K562 (cell line): Measurements from ENCODE around the gene CNIH1. TPM values are rescaled to one million over a fixed set of nuclear protein-coding genes. Genes with fewer than 3 reads are reported as not detected.

Experiments
- ATAC-seq: fragments of 200-7000 bp; cut with Tn5 transposase; 3 replicates; pipeline ENCODE4 v1.9.1; 2020; ENCODE audit warnings: moderate library complexity
- BruUV-seq: library from RNA; stranded (reverse); fragments of 400-500 nt; replicated peaks from 2 replicates; lab custom pipeline; 2021; lab: Mats Ljungman, UMichigan
- CTCF ChIA-PET: fragments of 300-600 bp; formaldehyde crosslinking; extraction: SDS; loops from one replicate; lab custom pipeline; 2021; ENCODE audit warnings: low intra/inter-chr PET ratio; lab: Yijun Ruan, JAX
- POLR2A ChIA-PET: fragments of 300-600, 350-650 bp; sonication (Branson Sonifier 250); formaldehyde crosslinking; extraction: SDS; loops from one replicate; lab custom pipeline; 2021; ENCODE audit warnings: antibody characterized with exemption, inconsistent platforms; lab: Yijun Ruan, JAX
- DNase-seq, 4 experiments: peaks; one replicate each; pipeline versions ENCODE4 v3.0.0 to v3.0.0-alpha.2; 2011 to 2018; ENCODE audit warnings: low spot score in 3 of 4, mixed read lengths in 3 of 4; ENCODE audit errors: extremely low read depth in 1 of 4
- FAIRE-seq: peaks from 2 replicates; lab custom pipeline; 2011; peaks lifted over from hg19 to GRCh38; lab: Jason Lieb, UNC
- H2AFZ ChIP-seq: 2 replicates; pipeline ENCODE4 v1.6.0; 2011; ENCODE audit warnings: low read depth, low read length, control low read depth, inconsistent platforms
- H3K27ac ChIP-seq: fragments of 200-600 bp; 3 replicates; pipeline ENCODE4 v1.8.0; 2011; ENCODE audit warnings: low read depth, mild to moderate bottlenecking, control low read depth, inconsistent platforms, low read length, moderate library complexity, mixed read lengths; ENCODE audit errors: extremely low read depth
- H3K27me3 ChIP-seq, 2 experiments: fragments of 300-600 bp in 1 of 2; 2 replicates in 1 of 2; 3 replicates in 1 of 2; pipeline versions ENCODE4 v1.6.0 to v1.8.0; 2011; ENCODE audit warnings: inconsistent platforms in 2 of 2, low read length in 2 of 2, mild to moderate bottlenecking in 1 of 2, mixed read lengths in 1 of 2, moderate library complexity in 1 of 2; ENCODE audit not compliant: control insufficient read depth in 2 of 2, insufficient read depth in 2 of 2
- H3K36me3 ChIP-seq: fragments of 300-600 bp; 3 replicates; pipeline ENCODE4 v1.8.0; 2011; ENCODE audit warnings: mild to moderate bottlenecking, low read length, inconsistent platforms; ENCODE audit not compliant: control insufficient read depth, insufficient read depth
- H3K4me1 ChIP-seq, 2 experiments: fragments of 200-600 bp in 1 of 2; replicated peaks in 1 of 2; 2 replicates in 1 of 2; 3 replicates in 1 of 2; pipeline versions ENCODE4 v1.5.1 to v1.8.0; 2011; ENCODE audit warnings: inconsistent platforms in 2 of 2, low read length in 2 of 2, mild to moderate bottlenecking in 1 of 2, mixed read lengths in 1 of 2, moderate library complexity in 1 of 2; ENCODE audit not compliant: control insufficient read depth in 2 of 2, insufficient read depth in 2 of 2
- H3K4me2 ChIP-seq: 2 replicates; pipeline ENCODE4 v1.6.1; 2011; ENCODE audit warnings: low read length, control low read depth, inconsistent platforms, mixed read lengths; ENCODE audit not compliant: insufficient read depth
- H3K4me3 ChIP-seq: fragments of 200-600 bp; sonication (generic), shearing (Covaris generic); 2 replicates; pipeline ENCODE4 v1.5.1; 2016; ENCODE audit warnings: control low read depth, inconsistent platforms
- H3K79me2 ChIP-seq: fragments of 200-600 bp; 3 replicates; pipeline ENCODE4 v1.8.0; 2011; ENCODE audit warnings: low read length, inconsistent platforms; ENCODE audit not compliant: control insufficient read depth, insufficient read depth
- H3K9ac ChIP-seq, 2 experiments: 2 replicates each; pipeline versions ENCODE4 v1.6.0 to v1.6.1; 2011; ENCODE audit warnings: low read depth in 2 of 2, low read length in 2 of 2, control low read depth in 1 of 2, inconsistent platforms in 1 of 2, mild to moderate bottlenecking in 1 of 2, mixed read lengths in 1 of 2; ENCODE audit not compliant: insufficient read depth in 1 of 2
- H3K9me1 ChIP-seq: one replicate; pipeline ENCODE4 v1.6.0; 2011; ENCODE audit warnings: inconsistent platforms, mild to moderate bottlenecking, low read length, moderate library complexity; ENCODE audit not compliant: control insufficient read depth, insufficient read depth
- H3K9me3 ChIP-seq: replicated peaks from 2 replicates; pipeline ENCODE4 v1.5.1; 2011; ENCODE audit warnings: low read depth, low read length, inconsistent platforms; ENCODE audit not compliant: control insufficient read depth, insufficient read depth
- H4K20me1 ChIP-seq: replicated peaks from 2 replicates; pipeline ENCODE4 v1.6.1; 2011; ENCODE audit warnings: low read length, inconsistent platforms, mixed read lengths; ENCODE audit not compliant: control insufficient read depth, insufficient read depth
- ATF7 ChIP-seq: fragments of 450-650 bp; IDR thresholded peaks from 2 replicates; pipeline ENCODE4 v1.7.1; 2014; ENCODE audit warnings: mild to moderate bottlenecking, moderate library complexity
- DNMT1 ChIP-seq: fragments of 450-650 bp; IDR thresholded peaks from 2 replicates; pipeline ENCODE4 v1.6.1; 2016; ENCODE audit warnings: antibody characterized with exemption, mild to moderate bottlenecking
- ESRRA ChIP-seq: fragments of 450-650 bp; IDR thresholded peaks from 2 replicates; pipeline ENCODE4 v1.6.1; 2014; ENCODE audit warnings: low read depth, mild to moderate bottlenecking, moderate library complexity, borderline replicate concordance
- ETV5 ChIP-seq: sonication (generic); formaldehyde crosslinking; IDR thresholded peaks from 2 replicates; pipeline ENCODE4 v1.4.0; 2020; ENCODE audit warnings: low read depth, mild to moderate bottlenecking, missing genetic modification reagents
- FOSL1 ChIP-seq: fragments of 200-800 bp; sonication (Bioruptor generic); conservative IDR thresholded peaks from 2 replicates; pipeline ENCODE4 v1.6.1; 2016; ENCODE audit warnings: missing genetic modification characterization, missing compliant biosample characterization
- KDM1A ChIP-seq, 2 experiments: fragments of 450-650 bp; IDR thresholded peaks; 2 replicates each; pipeline ENCODE4 v1.6.1; 2016; ENCODE audit warnings: mild to moderate bottlenecking in 2 of 2
- MECOM ChIP-seq: fragments of 250-450 bp; sonication (Bioruptor Pico); IDR thresholded peaks from 2 replicates; pipeline ENCODE4 v1.8.0; 2022; ENCODE audit warnings: inconsistent platforms
- MED1 ChIP-seq: sonication (generic); formaldehyde crosslinking; IDR thresholded peaks from 2 replicates; pipeline ENCODE4 v1.8.1; 2023; ENCODE audit warnings: missing genetic modification reagents, borderline replicate concordance
- RBM34 ChIP-seq: fragments of 200-400 bp; formaldehyde crosslinking; IDR thresholded peaks from 2 replicates; pipeline ENCODE4 v1.6.1; 2018; ENCODE audit warnings: low read length, borderline replicate concordance; ENCODE audit not compliant: insufficient read depth
- SAFB2 ChIP-seq: fragments of 200-400 bp; formaldehyde crosslinking; IDR thresholded peaks from 2 replicates; pipeline ENCODE4 v1.6.1; 2018; ENCODE audit warnings: borderline replicate concordance, low read length, low read depth, moderate library complexity; ENCODE audit not compliant: severe bottlenecking
- SOX6 ChIP-seq: fragments of 450-650 bp; IDR thresholded peaks from 2 replicates; pipeline ENCODE4 v1.6.1; 2014; ENCODE audit warnings: mild to moderate bottlenecking
- TEAD1 ChIP-seq, 2 experiments: fragments of 450-650 bp in 1 of 2; sonication (generic) in 1 of 2; formaldehyde crosslinking; IDR thresholded peaks; 2 replicates each; pipeline versions ENCODE4 v1.4.0 to v1.8.0; 2020 to 2022; ENCODE audit warnings: mild to moderate bottlenecking in 2 of 2, missing genetic modification reagents in 1 of 2
- TSC22D4 ChIP-seq: fragments of 450-650 bp; IDR thresholded peaks from 2 replicates; pipeline ENCODE4 v1.6.1; 2016; ENCODE audit warnings: missing genetic modification characterization, missing biosample characterization, control low read depth
- U2AF2 ChIP-seq: fragments of 200-400 bp; formaldehyde crosslinking; optimal IDR thresholded peaks from 2 replicates; pipeline ENCODE3; 2017; ENCODE audit warnings: low read depth, mild to moderate bottlenecking, low read length
- ZKSCAN8 ChIP-seq: fragments of 200-800 bp; sonication (Bioruptor generic); IDR thresholded peaks from 2 replicates; pipeline ENCODE4 v1.6.1; 2016; ENCODE audit warnings: missing genetic modification characterization, missing compliant biosample characterization
- ZNF717 ChIP-seq: fragments of 250-450 bp; sonication (Bioruptor Pico); IDR thresholded peaks from 2 replicates; pipeline ENCODE4 v1.5.0; 2021
- ZNF766 ChIP-seq: fragments of 200-800 bp; sonication (Bioruptor generic); conservative IDR thresholded peaks from 2 replicates; pipeline ENCODE4 v1.6.1; 2016; ENCODE audit warnings: missing genetic modification characterization, missing compliant biosample characterization
- WGBS: fragments of 100-300 bp; shearing (Covaris generic); methylation state at CpG from one replicate; pipeline ENCODE4 v1.1.6; 2016; ENCODE audit warnings: low coverage, mixed read lengths; ENCODE audit not compliant: insufficient coverage; ENCODE audit errors: missing lambda C conversion rate; 5-methylcytosine and 5-hydroxymethylcytosine counted together
- in situ Hi-C: fragments of 300-500 bp; cut with MboI; formaldehyde crosslinking; loops from 4 replicates; pipeline ENCODE4 v1.15.0; 2018; ENCODE audit warnings: inconsistent platforms, mixed read lengths
- intact Hi-C: fragments of 100-400 bp; cut with micrococcal nuclease; formaldehyde crosslinking; loops from 2 replicates; pipeline ENCODE4 v1.14.2; 2022
- polyA plus RNA-seq, 8 experiments: library from polyadenylated mRNA; depleted of rRNA in 4 of 8; stranded (reverse) in 5 of 8; unstranded in 3 of 8; fragments of >200 nt; fragmentation: Nextera tagmentation in 2 of 8; fragmentation: Illumina TruSeq in 1 of 8; extraction: Ambion mirVana in 2 of 8; extraction: Trizol in 1 of 8; gene quantifications; 2 replicates each; pipeline versions ENCODE4 v1.2.1 to v1.2.3, GENCODE V29; 2011 to 2014; ENCODE audit warnings: inconsistent platforms in 1 of 8, missing spikeins in 1 of 8
- total RNA-seq, 7 experiments: library from RNA; depleted of rRNA in 6 of 7; stranded (reverse); fragments of >200 nt in 6 of 7; fragmentation: Illumina TruSeq in 2 of 7; extraction: Trizol in 2 of 7; gene quantifications; 2 replicates each; pipeline versions ENCODE4 v1.2.1 to v1.2.3, GENCODE V29; 2011 to 2021; ENCODE audit warnings: low replicate concordance in 1 of 7
- TF ChIP-seq, protein P1 (sequence below), 3 experiments: fragments of 200-800 bp in 1 of 3; fragments of 250-450 bp in 1 of 3; fragments of 450-650 bp in 1 of 3; sonication (Bioruptor Pico) in 1 of 3; sonication (Bioruptor generic) in 1 of 3; formaldehyde crosslinking in 1 of 3; IDR thresholded peaks; 2 replicates each; pipeline versions ENCODE4 v1.6.1 to v1.8.0; 2016 to 2022; ENCODE audit warnings: mild to moderate bottlenecking in 2 of 3, missing genetic modification characterization in 2 of 3, missing compliant biosample characterization in 1 of 3, moderate library complexity in 1 of 3
- TF ChIP-seq, protein P2 (sequence below): fragments of 250-450 bp; sonication (Bioruptor Pico); IDR thresholded peaks from 2 replicates; pipeline ENCODE4 v1.8.0; 2021; ENCODE audit warnings: mild to moderate bottlenecking, moderate library complexity

CNIH1 gene
- total and polyA plus RNA-seq, 9 of the 15 experiments (the other 6 are each of a cell fraction or from before 2014, with no cell fraction given): 13.9 to 283 (median 77.3) TPM

DNA sequence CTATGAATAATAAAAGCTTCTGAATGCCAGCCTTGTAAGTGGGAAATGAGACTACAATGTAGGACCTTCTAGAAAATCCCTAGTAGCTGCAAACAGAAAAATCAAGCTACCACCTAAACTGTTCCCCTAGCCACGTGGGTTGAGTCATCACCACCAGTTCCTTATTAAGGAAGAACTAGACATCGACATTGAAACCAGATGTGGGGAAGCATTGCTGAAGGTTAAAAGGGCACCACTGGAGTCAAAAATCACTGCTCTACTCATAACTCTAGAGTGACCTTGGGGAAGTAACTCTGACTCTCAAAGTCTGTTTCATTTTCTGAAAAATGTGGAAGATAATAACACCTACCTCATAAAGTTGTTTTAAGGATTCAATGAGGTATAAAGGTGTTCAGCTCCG, 9.4 kb upstream of the CNIH1 start:
- intact Hi-C loops (no loop called here), in situ Hi-C loops (no loop called here)
- H3K4me3 ChIP-seq: no peak overlapping the region
- no peak overlapping the region for H2AFZ ChIP-seq
- no peaks in the 10 kb centered on the region for H4K20me1 ChIP-seq
- no peak for TF ChIP-seq MED1
- TF ChIP-seq ESRRA: peak; percentile 88
- TF ChIP-seq U2AF2: no peak
- TF ChIP-seq ZNF717 (CRISPR knock-in tag): no peak
- peak; percentile 60 for TF ChIP-seq FOSL1 (tag)
- TF ChIP-seq MECOM: no peak
- TF ChIP-seq TSC22D4 (tag): no peak
- no peak for TF ChIP-seq RBM34
- no peak for TF ChIP-seq ZNF766 (CRISPR knock-in tag)
- TF ChIP-seq ZKSCAN8 (CRISPR knock-in tag): no peak
- TF ChIP-seq, protein P1, sequence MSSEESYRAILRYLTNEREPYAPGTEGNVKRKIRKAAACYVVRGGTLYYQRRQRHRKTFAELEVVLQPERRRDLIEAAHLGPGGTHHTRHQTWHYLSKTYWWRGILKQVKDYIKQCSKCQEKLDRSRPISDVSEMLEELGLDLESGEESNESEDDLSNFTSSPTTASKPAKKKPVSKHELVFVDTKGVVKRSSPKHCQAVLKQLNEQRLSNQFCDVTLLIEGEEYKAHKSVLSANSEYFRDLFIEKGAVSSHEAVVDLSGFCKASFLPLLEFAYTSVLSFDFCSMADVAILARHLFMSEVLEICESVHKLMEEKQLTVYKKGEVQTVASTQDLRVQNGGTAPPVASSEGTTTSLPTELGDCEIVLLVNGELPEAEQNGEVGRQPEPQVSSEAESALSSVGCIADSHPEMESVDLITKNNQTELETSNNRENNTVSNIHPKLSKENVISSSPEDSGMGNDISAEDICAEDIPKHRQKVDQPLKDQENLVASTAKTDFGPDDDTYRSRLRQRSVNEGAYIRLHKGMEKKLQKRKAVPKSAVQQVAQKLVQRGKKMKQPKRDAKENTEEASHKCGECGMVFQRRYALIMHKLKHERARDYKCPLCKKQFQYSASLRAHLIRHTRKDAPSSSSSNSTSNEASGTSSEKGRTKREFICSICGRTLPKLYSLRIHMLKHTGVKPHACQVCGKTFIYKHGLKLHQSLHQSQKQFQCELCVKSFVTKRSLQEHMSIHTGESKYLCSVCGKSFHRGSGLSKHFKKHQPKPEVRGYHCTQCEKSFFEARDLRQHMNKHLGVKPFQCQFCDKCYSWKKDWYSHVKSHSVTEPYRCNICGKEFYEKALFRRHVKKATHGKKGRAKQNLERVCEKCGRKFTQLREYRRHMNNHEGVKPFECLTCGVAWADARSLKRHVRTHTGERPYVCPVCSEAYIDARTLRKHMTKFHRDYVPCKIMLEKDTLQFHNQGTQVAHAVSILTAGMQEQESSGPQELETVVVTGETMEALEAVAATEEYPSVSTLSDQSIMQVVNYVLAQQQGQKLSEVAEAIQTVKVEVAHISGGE (CRISPR knock-in tag; IDR thresholded peaks at IDR 0.05): no peak
- TF ChIP-seq KDM1A (IDR thresholded peaks at IDR 0.05): peak in 1 of 2 experiments; percentile 16; a peak in 1 of 4 replicates
- no peak for TF ChIP-seq DNMT1
- TF ChIP-seq TEAD1 (CRISPR knock-in tag; IDR thresholded peaks at IDR 0.05): no peak
- TF ChIP-seq SOX6: no peak
- TF ChIP-seq, protein P2, sequence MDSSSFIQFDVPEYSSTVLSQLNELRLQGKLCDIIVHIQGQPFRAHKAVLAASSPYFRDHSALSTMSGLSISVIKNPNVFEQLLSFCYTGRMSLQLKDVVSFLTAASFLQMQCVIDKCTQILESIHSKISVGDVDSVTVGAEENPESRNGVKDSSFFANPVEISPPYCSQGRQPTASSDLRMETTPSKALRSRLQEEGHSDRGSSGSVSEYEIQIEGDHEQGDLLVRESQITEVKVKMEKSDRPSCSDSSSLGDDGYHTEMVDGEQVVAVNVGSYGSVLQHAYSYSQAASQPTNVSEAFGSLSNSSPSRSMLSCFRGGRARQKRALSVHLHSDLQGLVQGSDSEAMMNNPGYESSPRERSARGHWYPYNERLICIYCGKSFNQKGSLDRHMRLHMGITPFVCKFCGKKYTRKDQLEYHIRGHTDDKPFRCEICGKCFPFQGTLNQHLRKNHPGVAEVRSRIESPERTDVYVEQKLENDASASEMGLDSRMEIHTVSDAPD (CRISPR knock-in tag): no peak
- no peak for TF ChIP-seq SAFB2
- TF ChIP-seq ETV5 (CRISPR knock-in tag): no peak
- no peak for TF ChIP-seq ATF7
- no peak overlapping the region for H3K4me2 ChIP-seq
- no peak for FAIRE-seq
- H3K27me3 ChIP-seq: no peaks in the 10 kb centered on the region
- peak in 1 of 4 experiments; percentile 5 for DNase-seq
- H3K9me1 ChIP-seq: no peaks in the 10 kb centered on the region
- H3K9ac ChIP-seq: no peak overlapping the region
- WGBS: 4% methylated on average over 3 of the region's 3 CpGs
- H3K4me1 ChIP-seq: peaks cover 0 to 3% of the 10 kb centered on the region in 2 experiments; a peak in 2 of 5 replicates
- H3K27ac ChIP-seq: no peak overlapping the region
- H3K9me3 ChIP-seq: no peaks in the 10 kb centered on the region
- no peaks in the 10 kb centered on the region for H3K36me3 ChIP-seq
- BruUV-seq: no TSS peak
- ChIA-PET POLR2A (no interaction called here), CTCF (no interaction called here)
- no peak for ATAC-seq
- no peaks in the 10 kb centered on the region for H3K79me2 ChIP-seq
